HS-27A (cell line): ENCODE data around the gene TJP3.

Source experiments
- DNase-seq: peaks from one replicate; pipeline ENCODE4 v3.0.0-alpha.2; 2012; ENCODE audit warnings: low read depth, missing footprints

TJP3 gene

GRCh38 chr19:3670796-3671679, 37.1 kb upstream of the TJP3 start:
- no peak for DNase-seq

- no peak for DNase-seq
Measured at GRCh38 chr19:3671680-3672574, 36.3 kb upstream of the TJP3 start.

GRCh38 chr19:3672575-3672948, 35.6 kb upstream of the TJP3 start:
- no peak for DNase-seq

- DNase-seq: no peak
Measured at GRCh38 chr19:3672993-3673392, 35.2 kb upstream of the TJP3 start.

GRCh38 chr19:3673506-3674439, 34.4 kb upstream of the TJP3 start:
- DNase-seq: no peak

GRCh38 chr19:3674784-3675543, 33.2 kb upstream of the TJP3 start:
- DNase-seq: no peak

- DNase-seq: no peak
Measured at GRCh38 chr19:3678188-3678587, 30.0 kb upstream of the TJP3 start.

- DNase-seq: no peak
Measured at GRCh38 chr19:3679138-3679537, 29.0 kb upstream of the TJP3 start.

- DNase-seq: no peak
Measured at GRCh38 chr19:3679581-3679980, 28.6 kb upstream of the TJP3 start.

- no peak for DNase-seq
Measured at GRCh38 chr19:3680939-3681338, 27.2 kb upstream of the TJP3 start.

- DNase-seq: no peak
Measured at GRCh38 chr19:3682286-3682685, 25.9 kb upstream of the TJP3 start.

GRCh38 chr19:3682741-3683404, 25.3 kb upstream of the TJP3 start:
- no peak for DNase-seq

- DNase-seq: no peak
Measured at GRCh38 chr19:3683405-3684053, 24.7 kb upstream of the TJP3 start.

- DNase-seq: no peak
Measured at GRCh38 chr19:3684054-3684816, 23.9 kb upstream of the TJP3 start.

GRCh38 chr19:3684817-3685410, 23.3 kb upstream of the TJP3 start:
- no peak for DNase-seq

- no peak for DNase-seq
Measured at GRCh38 chr19:3687393-3687773, 20.8 kb upstream of the TJP3 start.

- no peak for DNase-seq
Measured at GRCh38 chr19:3687774-3688706, 20.1 kb upstream of the TJP3 start.
